Measurements from ENCODE around the gene PJA1. TPM values are rescaled to one million over a fixed set of nuclear protein-coding genes. Genes with fewer than 3 reads are reported as not detected.
A peak's percentile ranks its signal among the peaks of the same experiment; 100 is the strongest.

The PJA1 gene
- total RNA-seq, 6 experiments from 2014 or later: 13.3 to 18.9 (median 17.0) TPM

DNA sequence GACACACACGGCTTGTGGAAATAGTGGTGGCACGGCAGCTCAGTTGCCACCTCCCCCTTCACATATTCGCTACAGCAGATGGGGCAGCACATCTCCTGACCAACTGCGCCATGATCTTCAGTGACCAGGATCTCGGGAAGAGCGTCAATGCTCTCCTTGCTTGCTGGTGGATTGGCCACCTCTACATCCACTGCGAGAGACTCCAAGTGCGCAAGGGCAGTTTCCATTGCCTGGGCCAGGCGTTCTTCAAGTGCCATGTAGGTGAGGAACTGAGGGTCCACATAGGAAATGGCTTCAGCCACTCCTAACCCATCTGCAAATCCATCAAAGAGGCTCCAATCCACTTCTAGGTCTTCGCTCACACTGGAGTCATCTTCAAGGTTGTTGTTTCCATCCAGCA is 3.9 kb downstream of the PJA1 start:
- Mint-ChIP-seq H3K36me3 (ENCODE audit: low read depth) (peaks cover 13% of the 10 kb centered on the region; the same call in 1 of the 2 replicates), H3K27me3 (ENCODE audit: insufficient read depth) (no peaks in the 10 kb centered on the region; the same call in 1 of the 2 replicates), H3K27ac (no peak overlapping the region), H3K4me1 (ENCODE audit: low read depth) (peaks cover 24% of the 10 kb centered on the region), H3K9me3 (no peaks in the 10 kb centered on the region), H3K4me3 (no peak overlapping the region)
- no peak for DNase-seq
- TF ChIP-seq, protein P1, sequence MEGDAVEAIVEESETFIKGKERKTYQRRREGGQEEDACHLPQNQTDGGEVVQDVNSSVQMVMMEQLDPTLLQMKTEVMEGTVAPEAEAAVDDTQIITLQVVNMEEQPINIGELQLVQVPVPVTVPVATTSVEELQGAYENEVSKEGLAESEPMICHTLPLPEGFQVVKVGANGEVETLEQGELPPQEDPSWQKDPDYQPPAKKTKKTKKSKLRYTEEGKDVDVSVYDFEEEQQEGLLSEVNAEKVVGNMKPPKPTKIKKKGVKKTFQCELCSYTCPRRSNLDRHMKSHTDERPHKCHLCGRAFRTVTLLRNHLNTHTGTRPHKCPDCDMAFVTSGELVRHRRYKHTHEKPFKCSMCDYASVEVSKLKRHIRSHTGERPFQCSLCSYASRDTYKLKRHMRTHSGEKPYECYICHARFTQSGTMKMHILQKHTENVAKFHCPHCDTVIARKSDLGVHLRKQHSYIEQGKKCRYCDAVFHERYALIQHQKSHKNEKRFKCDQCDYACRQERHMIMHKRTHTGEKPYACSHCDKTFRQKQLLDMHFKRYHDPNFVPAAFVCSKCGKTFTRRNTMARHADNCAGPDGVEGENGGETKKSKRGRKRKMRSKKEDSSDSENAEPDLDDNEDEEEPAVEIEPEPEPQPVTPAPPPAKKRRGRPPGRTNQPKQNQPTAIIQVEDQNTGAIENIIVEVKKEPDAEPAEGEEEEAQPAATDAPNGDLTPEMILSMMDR (IDR thresholded peaks at IDR 0.05): no peak

DNA sequence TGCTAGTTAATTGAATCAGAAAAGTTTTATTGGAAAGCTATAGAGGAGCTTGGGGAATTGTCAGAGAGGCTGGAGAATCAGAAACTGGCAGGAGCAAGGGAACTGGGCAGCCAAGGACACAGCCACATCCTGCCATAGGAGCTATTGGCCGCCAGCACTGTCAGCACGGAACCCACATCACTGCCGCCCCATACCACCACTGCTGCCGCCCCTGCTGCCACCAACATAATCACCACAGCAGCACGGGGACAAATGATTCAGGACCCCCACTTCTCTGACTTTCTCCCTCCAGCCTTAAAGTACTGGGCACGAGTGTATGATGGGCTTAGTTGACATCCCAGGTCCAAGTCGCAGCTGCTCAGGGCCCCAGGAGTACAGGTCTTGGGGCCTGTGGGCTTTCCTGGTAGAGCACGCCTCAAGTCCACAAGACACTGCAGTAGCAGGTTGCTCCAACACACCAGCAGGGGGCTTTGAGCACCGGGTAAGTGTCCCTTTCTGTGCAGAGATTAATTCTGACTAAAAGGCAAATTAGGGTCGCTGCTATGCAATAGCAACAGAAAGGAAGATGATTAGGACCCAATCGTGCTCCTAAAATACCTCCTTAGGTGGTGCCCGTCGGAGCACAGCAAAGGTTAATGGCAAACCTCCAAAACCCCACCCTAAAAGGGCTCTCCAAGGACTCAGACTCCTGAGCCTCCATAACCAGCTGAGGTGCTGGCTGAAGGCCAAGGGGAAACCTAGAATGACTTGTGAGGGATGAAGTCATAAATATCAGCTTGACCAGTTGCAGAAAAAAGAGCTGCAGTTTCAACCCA is 6.9 kb downstream of the PJA1 start:
- peak; percentile 32 for DNase-seq
- Mint-ChIP-seq H3K4me3 (no peak overlapping the region), H3K36me3 (ENCODE audit: low read depth) (peaks cover 13% of the 10 kb centered on the region; the same call in 1 of the 2 replicates), H3K27me3 (ENCODE audit: insufficient read depth) (no peaks in the 10 kb centered on the region), H3K9me3 (no peaks in the 10 kb centered on the region), H3K4me1 (ENCODE audit: low read depth) (peaks cover 13% of the 10 kb centered on the region), H3K27ac (no peak overlapping the region)
- TF ChIP-seq, protein P1 (IDR thresholded peaks at IDR 0.05): peak; percentile 72

GRCh38 chrX:69156638-69157037 is 8.6 kb downstream of the PJA1 start:
- Mint-ChIP-seq H3K27me3 (ENCODE audit: insufficient read depth) (no peaks in the 10 kb centered on the region), H3K4me1 (ENCODE audit: low read depth) (peaks cover 10% of the 10 kb centered on the region)

DNA sequence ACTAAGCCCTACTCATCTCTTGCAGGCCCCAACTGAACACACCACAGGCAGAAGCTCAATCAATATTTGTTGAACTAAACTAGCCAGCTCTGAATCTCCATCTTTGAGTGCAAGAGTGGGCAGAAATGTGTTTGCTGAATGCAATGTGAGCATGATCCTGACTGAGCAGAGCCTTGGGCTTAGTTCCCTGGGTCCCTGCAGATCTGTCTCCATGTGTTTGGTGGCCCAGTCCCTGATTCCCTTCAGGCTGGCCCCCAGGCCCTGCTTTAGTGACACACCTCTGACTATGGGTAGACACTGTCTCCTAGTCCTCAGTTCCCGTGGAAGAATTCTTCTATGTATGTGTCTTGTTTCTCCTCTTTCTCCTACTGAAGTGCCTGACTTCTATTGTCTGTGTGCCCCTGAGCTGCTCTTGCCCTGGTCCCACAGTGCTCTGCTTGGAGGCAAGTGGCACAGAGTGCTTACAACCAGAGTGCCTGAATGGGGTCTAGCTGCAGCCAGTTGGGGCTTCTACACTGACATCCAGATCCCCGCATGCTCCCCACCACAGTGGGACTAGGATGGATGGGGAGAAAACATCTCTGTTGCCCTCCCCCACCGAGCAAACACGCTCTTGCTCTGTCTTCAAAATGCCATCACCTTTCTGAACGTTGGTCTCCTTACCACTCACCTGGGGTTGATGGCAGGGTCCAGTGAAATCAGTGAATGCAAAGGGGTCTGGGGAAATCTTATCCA is 9.3 kb downstream of the PJA1 start:
- H3K27me3 Mint-ChIP-seq (ENCODE audit: insufficient read depth): no peaks in the 10 kb centered on the region

More at GRCh38 chrX:69156638-69157037, 8.6 kb downstream of the PJA1 start:
- H3K4me3 Mint-ChIP-seq: no peak overlapping the region
- TF ChIP-seq, protein P1 (IDR thresholded peaks at IDR 0.05): no peak
- DNase-seq: no peak
- no peaks in the 10 kb centered on the region for H3K9me3 Mint-ChIP-seq
- no peak overlapping the region for H3K27ac Mint-ChIP-seq
- H3K36me3 Mint-ChIP-seq (ENCODE audit: low read depth): peaks cover 1% of the 10 kb centered on the region; the same call in 1 of the 2 replicates

GRCh38 chrX:69154051-69154450 is 11.2 kb downstream of the PJA1 start:
- H3K27me3 Mint-ChIP-seq (ENCODE audit: insufficient read depth): no peaks in the 10 kb centered on the region
- no peak overlapping the region for H3K4me3 Mint-ChIP-seq
- TF ChIP-seq, protein P1 (IDR thresholded peaks at IDR 0.05): no peak
- no peak overlapping the region for H3K27ac Mint-ChIP-seq
- H3K36me3 Mint-ChIP-seq (ENCODE audit: low read depth): no peaks in the 10 kb centered on the region
- H3K4me1 Mint-ChIP-seq (ENCODE audit: low read depth): peaks cover 12% of the 10 kb centered on the region
- no peak for DNase-seq
- H3K9me3 Mint-ChIP-seq: no peaks in the 10 kb centered on the region

More for the DNA sequence above, 9.3 kb downstream of the PJA1 start:
- Mint-ChIP-seq H3K4me3 (no peak overlapping the region), H3K9me3 (no peaks in the 10 kb centered on the region), H3K27ac (no peak overlapping the region), H3K36me3 (ENCODE audit: low read depth) (no peaks in the 10 kb centered on the region), H3K4me1 (ENCODE audit: low read depth) (peaks cover 15% of the 10 kb centered on the region)
- no peak for DNase-seq
- TF ChIP-seq, protein P1 (IDR thresholded peaks at IDR 0.05): no peak

Data from HFFc6 (cell line).